GM18511 (cell line): ENCODE results near the gene ACTC1.

Experiments
- ATAC-seq: cut with Tn5 transposase; IDR thresholded peaks from one replicate; pipeline ENCODE4 v1.9.1; 2021; ENCODE audit warnings: mild to moderate bottlenecking, moderate library complexity; ENCODE audit not compliant: unreplicated experiment

ACTC1 gene

GRCh38 chr15:34759992-34760391 lies 35.4 kb downstream of the ACTC1 start:
- no peak for ATAC-seq

GRCh38 chr15:34759347-34759746 lies 36.0 kb downstream of the ACTC1 start:
- no peak for ATAC-seq

GRCh38 chr15:34757262-34757661 lies 38.1 kb downstream of the ACTC1 start:
- no peak for ATAC-seq

GRCh38 chr15:34755419-34755773 lies 40.0 kb downstream of the ACTC1 start:
- no peak for ATAC-seq

- no peak for ATAC-seq
Observed at GRCh38 chr15:34754674-34755418, 40.5 kb downstream of the ACTC1 start, which contains the start of gene GJD2. Gene GJD2 (minus strand): TSS chr15:34754998. CDS start chr15:34754488, 510 bp downstream.

GRCh38 chr15:34754171-34754601 lies 41.2 kb downstream of the ACTC1 start:
- no peak for ATAC-seq

GRCh38 chr15:34753236-34753894 lies 42.0 kb downstream of the ACTC1 start:
- ATAC-seq = no peak

- ATAC-seq = no peak
Observed at GRCh38 chr15:34749691-34750090, 45.7 kb downstream of the ACTC1 start.
